ENCODE results near the gene CITED2. TPM values are rescaled to one million over a fixed set of nuclear protein-coding genes. Genes with fewer than 3 reads are reported as not detected.
"Not testable (repeated sequence)": the region's sequence is repeated elsewhere in the genome, so short reads cannot be mapped to it uniquely, and the experiment has no call there.

Gene CITED2
- total RNA-seq, 1 experiment from 2014 or later, result 44.9 TPM

DNA sequence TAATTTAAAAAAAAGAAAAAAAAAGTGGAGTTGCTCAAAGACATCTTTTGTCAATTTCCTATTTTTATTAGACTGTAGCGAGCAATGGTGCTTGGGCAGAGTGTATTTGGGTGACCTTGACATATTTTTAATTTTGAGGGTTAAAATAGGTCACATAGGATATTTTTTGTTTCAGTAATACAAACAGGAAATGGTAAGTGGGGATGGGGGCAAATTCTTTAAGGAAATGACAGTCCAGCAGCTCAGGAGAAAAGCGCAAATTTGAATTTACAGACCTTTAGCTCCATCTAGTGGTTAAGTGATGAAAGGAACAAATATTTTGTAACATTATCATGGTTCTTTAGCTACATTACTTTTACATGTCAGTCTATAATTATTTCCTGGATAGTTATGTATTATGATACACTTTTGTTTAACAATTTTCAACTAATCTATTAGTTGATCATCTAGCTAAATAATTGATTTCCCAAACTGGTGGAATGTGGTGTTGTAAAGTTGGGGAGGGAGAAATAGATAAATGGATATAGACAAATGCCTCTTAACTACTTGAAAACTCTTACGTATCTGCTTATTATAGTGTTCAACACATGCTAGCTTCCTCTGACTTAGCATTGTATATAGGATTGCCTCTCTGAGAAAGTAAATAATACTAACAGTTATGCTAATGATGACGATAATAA lies 10.0 kb downstream of the CITED2 start:
- DNase-seq, result peak; percentile 60
- Histone ChIP-seq H3K27me3 (ENCODE audit: control insufficient read depth, insufficient read depth, low read length) (no peaks in the 10 kb centered on the region), H3K36me3 (replicated peaks; ENCODE audit: control insufficient read depth, insufficient read depth, low read length) (no peaks in the 10 kb centered on the region), H3K4me3 (ENCODE audit: insufficient read depth, low read depth, low read length) (no peak overlapping the region)

DNA sequence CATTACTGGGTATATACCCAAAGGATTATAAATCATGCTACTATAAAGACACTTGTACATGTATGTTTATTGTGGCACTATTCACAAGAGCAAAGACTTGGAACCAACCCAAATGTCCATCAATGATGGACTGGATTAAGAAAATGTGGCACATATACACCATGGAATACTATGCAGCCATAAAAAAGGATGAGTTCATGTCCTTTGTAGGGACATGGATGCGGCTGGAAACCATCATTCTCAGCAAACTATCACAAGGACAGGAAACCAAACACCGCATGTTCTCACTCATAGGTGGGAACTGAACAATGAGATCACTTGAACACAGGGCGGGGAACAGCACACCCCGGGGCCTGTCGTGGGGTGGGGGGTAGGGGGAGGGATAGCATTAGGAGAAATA lies 10.7 kb downstream of the CITED2 start:
- H3K27me3 ChIP-seq (ENCODE audit: control insufficient read depth, insufficient read depth, low read length); DNase-seq; H3K4me3 ChIP-seq (ENCODE audit: insufficient read depth, low read depth, low read length); H3K36me3 ChIP-seq (replicated peaks; ENCODE audit: control insufficient read depth, insufficient read depth, low read length): not testable (repeated sequence)

DNA sequence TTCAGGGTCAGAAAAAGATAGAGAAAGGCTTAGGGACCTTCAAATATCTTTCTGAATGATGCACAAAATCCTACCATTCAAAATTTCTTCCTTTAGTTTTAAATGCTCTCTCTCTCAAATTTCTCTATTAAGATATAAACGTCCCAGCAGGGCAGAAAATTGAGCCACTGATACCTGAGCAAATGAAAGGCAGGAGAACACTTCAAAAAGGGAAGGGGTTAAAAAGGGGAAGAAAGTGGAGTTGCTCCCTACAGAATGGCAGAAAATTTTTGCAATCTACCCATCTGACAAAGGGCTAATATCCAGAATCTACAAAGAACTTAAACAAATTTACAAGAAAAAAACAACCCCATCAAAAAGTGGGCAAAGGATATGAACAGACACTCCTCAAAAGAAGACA lies 11.3 kb downstream of the CITED2 start:
- not testable (repeated sequence) for H3K36me3 ChIP-seq (replicated peaks; ENCODE audit: control insufficient read depth, insufficient read depth, low read length); H3K4me3 ChIP-seq (ENCODE audit: insufficient read depth, low read depth, low read length); DNase-seq; H3K27me3 ChIP-seq (ENCODE audit: control insufficient read depth, insufficient read depth, low read length)

DNA sequence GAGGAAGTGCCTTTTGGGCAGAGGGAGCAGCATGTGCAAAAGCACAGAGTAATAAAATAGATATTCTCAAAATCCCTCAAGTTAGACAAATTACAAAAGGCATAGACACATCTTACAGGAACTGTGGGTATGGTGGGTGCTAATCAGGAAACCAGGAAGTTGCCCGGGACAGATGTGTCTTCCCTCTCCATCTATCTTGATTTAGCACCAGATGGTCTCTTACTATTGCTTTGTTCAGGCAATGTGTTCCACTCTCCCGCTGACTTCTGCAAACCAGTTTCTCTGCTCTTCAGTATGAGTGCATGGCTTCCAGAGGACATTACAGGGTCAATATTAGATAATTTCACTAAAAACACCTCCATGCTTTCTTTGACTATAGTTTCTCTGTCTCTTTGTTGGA lies 13.2 kb downstream of the CITED2 start:
- Histone ChIP-seq H3K4me3 (ENCODE audit: insufficient read depth, low read depth, low read length) (no peak overlapping the region), H3K27me3 (ENCODE audit: control insufficient read depth, insufficient read depth, low read length) (no peaks in the 10 kb centered on the region), H3K36me3 (replicated peaks; ENCODE audit: control insufficient read depth, insufficient read depth, low read length) (no peaks in the 10 kb centered on the region)
- no peak for DNase-seq

DNA sequence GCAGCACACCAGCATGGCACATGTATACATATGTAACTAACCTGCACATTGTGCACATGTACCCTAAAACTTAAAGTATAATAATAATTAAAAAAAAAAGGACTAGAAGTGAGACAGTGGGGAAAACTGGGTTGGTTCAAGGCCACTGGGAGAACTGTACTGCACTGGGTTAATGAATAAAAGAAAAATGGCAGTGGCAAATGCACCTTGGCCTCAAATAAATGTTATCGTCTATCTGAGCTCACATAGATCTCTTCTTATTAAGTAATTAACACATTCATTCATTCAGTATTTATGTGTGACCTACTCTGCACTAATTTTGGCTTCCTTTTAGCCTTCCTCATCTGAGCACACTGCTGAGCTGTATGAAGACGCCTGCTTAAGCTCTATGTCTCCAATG lies 17.5 kb downstream of the CITED2 start:
- Histone ChIP-seq H3K27me3 (ENCODE audit: control insufficient read depth, insufficient read depth, low read length) (no peaks in the 10 kb centered on the region), H3K4me3 (ENCODE audit: insufficient read depth, low read depth, low read length) (no peak overlapping the region), H3K36me3 (replicated peaks; ENCODE audit: control insufficient read depth, insufficient read depth, low read length) (no peaks in the 10 kb centered on the region)
- no peak for DNase-seq

DNA sequence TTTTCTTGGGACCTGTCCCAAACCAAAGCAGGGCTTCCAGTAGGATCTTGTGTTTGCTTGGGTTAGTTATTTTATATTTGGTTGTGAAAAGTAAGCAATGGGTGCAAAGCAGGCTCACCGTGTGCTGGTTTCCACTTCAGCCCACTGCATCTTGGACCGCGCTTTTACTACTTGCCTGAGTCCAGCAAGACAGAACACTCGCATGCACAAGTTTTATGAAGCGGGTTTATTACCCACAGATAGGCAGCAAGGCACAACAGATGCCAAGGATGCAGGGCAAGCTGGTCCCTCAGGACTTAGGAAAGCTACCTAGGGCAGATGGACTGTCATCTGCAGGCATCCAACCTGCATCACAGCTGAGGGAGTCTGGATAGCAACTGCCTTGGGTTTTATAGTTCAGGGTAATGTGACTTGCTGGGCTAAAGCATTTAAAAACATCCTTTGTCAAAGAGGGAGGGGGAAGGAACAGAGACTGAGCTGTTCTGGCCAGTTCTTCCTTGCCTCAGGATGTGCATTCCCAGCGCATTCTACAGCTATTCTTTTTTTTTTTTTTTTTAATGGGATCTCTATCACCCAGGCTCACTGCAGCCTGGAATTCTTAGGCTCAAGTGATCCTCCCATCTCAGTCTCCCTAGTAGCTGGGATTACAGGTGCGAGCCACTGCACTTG lies 18.5 kb downstream of the CITED2 start:
- no peak for DNase-seq
- H3K4me3 ChIP-seq (ENCODE audit: insufficient read depth, low read depth, low read length), result no peak overlapping the region
- no peaks in the 10 kb centered on the region for H3K36me3 ChIP-seq (replicated peaks; ENCODE audit: control insufficient read depth, insufficient read depth, low read length)
- H3K27me3 ChIP-seq (ENCODE audit: control insufficient read depth, insufficient read depth, low read length), result no peaks in the 10 kb centered on the region

DNA sequence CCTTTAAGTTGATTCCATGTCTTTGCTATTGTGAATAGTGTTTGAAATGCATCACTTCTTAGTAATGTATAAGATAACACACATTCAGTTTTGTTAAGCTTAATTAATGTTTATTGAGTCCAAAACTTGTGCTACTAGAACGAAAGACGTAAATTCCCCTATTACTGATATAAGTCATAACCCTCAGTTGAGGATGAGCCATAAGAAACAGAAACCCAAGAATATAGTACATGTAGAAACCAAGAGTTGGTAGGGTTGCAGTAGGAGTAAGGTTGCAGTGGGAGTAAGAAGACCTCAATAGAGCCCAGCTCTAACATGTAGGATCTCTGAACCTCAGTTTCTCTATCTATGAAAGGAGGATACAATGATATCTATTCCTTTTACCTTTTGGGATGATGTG lies 19.3 kb downstream of the CITED2 start:
- no peak for DNase-seq
- Histone ChIP-seq H3K4me3 (ENCODE audit: insufficient read depth, low read depth, low read length) (no peak overlapping the region), H3K27me3 (ENCODE audit: control insufficient read depth, insufficient read depth, low read length) (no peaks in the 10 kb centered on the region), H3K36me3 (replicated peaks; ENCODE audit: control insufficient read depth, insufficient read depth, low read length) (no peaks in the 10 kb centered on the region)

DNA sequence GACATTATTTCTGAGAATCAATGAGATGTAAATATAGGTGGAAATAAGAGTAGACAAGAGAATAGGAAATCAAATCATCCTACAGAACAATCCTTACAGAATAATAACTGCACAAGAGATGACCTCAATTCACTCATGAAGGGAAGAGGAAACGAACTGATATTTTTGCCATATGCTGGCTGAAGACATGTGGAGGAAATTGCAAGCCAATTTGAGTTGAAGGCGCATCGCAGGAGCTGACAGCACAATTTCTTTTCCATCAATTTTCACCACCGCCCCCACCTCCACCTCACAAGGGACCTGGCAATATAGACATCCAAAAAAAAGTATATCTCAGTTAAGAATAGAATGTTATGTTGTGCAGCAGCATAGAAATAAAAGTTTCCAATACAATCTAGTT lies 20.3 kb downstream of the CITED2 start:
- no peaks in the 10 kb centered on the region for H3K27me3 ChIP-seq (ENCODE audit: control insufficient read depth, insufficient read depth, low read length)
- no peaks in the 10 kb centered on the region for H3K36me3 ChIP-seq (replicated peaks; ENCODE audit: control insufficient read depth, insufficient read depth, low read length)
- H3K4me3 ChIP-seq (ENCODE audit: insufficient read depth, low read depth, low read length), result no peak overlapping the region
- no peak for DNase-seq

DNA sequence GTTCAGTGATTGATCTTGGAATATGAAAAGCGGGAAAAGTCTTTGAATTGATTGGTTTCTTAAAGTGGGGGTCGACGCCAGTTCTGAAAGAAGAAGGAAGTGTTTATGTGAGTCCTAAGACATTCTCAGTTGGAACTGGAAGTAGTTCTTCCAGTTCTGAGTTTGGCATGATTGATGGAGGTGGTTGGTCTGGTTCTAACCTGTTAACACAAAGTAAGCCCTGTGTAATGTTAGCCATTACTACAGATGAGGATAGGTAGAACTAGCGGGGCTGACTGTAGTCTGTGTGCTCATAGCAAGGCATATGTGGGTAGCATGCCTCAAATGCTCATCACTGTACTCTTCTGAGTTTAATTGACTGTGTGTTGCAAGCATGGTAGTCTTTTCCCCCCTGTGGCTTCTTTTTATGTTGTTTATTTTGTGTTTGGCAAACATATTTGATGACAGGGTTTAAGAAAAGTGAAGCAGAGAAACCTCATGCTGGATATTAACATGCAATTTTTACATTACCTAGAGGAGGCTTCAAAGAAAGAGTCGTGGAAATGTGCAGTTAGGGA lies 24.9 kb downstream of the CITED2 start:
- Histone ChIP-seq H3K27me3 (ENCODE audit: control insufficient read depth, insufficient read depth, low read length) (no peaks in the 10 kb centered on the region), H3K4me3 (ENCODE audit: insufficient read depth, low read depth, low read length) (no peak overlapping the region), H3K36me3 (replicated peaks; ENCODE audit: control insufficient read depth, insufficient read depth, low read length) (no peaks in the 10 kb centered on the region)
- no peak for DNase-seq

DNA sequence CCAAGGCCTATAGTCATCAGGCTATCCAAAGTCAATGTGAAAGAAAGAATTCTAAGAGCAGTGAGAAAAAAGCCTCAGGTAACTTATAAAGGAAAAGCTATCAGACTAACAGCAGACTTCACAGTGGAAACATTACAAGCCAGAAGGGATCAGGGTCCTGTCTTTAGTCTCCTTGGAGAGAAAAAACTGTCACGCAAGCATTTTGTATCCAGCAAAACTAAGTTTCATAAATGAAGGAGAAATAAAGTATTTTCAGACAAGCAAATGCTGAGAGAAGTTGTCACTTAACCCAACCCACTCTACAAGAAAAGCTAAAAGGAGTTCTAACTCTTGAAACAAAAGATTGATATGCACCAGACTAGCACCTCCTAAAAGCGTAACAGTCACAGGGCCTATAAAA lies 28.1 kb downstream of the CITED2 start:
- H3K4me3 ChIP-seq (ENCODE audit: insufficient read depth, low read depth, low read length), result no peak overlapping the region
- no peaks in the 10 kb centered on the region for H3K27me3 ChIP-seq (ENCODE audit: control insufficient read depth, insufficient read depth, low read length)
- no peaks in the 10 kb centered on the region for H3K36me3 ChIP-seq (replicated peaks; ENCODE audit: control insufficient read depth, insufficient read depth, low read length)
- no peak for DNase-seq

DNA sequence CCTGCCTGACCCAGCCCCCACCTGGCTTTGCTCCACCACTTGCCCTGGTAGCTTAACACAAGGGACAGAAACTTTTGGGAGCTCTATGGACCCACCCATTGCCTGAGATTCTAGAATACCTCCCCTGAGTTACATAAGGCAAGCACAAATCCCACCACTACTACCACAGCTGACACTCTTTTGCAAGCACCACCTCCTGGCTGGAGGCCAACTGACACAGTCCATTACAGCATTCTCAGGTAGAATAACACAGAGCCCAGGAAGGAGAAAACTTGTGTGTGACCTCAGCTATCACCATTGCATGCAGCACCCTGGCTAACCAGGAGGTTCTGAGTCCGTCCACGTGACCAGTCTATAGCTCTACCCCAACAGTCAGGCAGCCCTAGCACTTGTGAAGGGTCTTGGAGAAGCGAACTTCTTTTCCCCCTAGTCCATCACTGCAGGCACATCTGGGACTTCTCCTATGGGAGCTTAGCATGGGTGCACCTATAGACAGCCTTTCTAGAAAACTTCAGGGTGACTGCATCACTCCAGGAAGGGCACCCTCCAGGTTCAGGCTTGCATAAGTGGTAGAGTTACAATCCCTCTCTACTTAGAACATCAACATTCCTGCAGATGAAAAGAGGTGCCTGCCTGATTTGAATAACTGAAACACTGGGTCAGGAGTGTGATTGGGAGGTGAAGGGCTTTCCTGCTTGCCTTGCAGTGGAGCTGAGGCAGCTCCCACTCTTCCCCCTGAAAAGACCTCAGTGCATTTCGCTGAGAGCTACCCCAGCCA lies 30.1 kb downstream of the CITED2 start:
- Histone ChIP-seq H3K4me3 (ENCODE audit: insufficient read depth, low read depth, low read length) (no peak overlapping the region), H3K36me3 (replicated peaks; ENCODE audit: control insufficient read depth, insufficient read depth, low read length) (no peaks in the 10 kb centered on the region)

DNA sequence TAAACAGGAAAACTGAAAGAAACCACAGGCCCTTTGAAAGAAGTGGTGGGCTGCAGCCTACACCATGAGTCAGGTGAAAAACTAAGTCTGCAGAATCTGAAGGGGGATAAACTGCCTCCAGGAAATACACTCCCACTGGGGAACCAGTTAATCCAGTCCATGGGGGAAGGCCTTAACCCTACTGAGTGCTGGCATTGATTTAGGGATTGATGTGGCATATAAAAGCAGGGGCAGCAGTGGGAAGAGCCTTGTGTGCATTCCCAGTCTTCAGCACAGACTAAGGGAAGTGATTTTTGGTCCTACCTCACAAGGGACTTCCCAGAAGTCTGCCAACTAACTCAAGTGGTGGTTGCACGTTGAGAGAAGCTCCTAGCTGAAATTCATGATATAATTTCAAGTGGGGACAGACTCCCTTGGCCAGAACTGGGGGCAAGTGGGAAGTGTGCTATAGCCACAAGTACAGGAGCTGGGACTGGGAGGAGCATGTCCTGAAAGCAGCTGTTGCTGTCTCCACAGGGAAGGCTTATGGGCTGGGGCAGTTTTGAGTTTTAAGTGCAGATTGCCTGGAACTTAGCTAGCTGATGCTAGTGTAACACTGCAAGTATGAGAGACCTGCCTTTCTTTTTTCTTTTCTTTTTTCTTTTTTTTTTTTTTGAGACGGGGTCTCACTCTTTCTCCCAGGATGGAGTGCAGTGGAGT lies 31.2 kb downstream of the CITED2 start:
- DNase-seq, result no peak
- H3K27me3 ChIP-seq (ENCODE audit: control insufficient read depth, insufficient read depth, low read length), result no peaks in the 10 kb centered on the region
- no peaks in the 10 kb centered on the region for H3K36me3 ChIP-seq (replicated peaks; ENCODE audit: control insufficient read depth, insufficient read depth, low read length)
- H3K4me3 ChIP-seq (ENCODE audit: insufficient read depth, low read depth, low read length), result no peak overlapping the region

More for the DNA sequence above, 30.1 kb downstream of the CITED2 start:
- no peaks in the 10 kb centered on the region for H3K27me3 ChIP-seq (ENCODE audit: control insufficient read depth, insufficient read depth, low read length)
- DNase-seq, result no peak

DNA sequence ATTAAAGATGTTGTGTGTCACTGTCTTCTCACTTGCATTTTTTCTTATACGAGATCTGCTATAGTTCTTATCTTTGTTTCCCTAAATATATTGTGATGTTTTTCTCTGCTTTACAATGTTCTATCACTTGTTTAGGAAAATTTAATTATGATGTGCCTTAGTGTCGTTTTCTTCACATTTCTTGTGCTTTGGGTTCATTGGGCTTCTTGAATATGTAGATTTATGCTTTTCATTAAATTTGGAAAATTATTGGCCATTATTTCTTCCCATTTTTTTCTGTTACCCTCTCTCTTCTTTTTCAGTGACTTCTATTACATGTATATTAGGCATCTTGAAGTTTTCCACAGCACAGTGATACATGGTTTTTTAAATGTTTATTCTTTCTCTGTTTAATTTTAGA lies 33.4 kb downstream of the CITED2 start:
- Histone ChIP-seq H3K36me3 (replicated peaks; ENCODE audit: control insufficient read depth, insufficient read depth, low read length) (no peaks in the 10 kb centered on the region), H3K27me3 (ENCODE audit: control insufficient read depth, insufficient read depth, low read length) (no peaks in the 10 kb centered on the region), H3K4me3 (ENCODE audit: insufficient read depth, low read depth, low read length) (no peak overlapping the region)
- DNase-seq, result no peak

DNA sequence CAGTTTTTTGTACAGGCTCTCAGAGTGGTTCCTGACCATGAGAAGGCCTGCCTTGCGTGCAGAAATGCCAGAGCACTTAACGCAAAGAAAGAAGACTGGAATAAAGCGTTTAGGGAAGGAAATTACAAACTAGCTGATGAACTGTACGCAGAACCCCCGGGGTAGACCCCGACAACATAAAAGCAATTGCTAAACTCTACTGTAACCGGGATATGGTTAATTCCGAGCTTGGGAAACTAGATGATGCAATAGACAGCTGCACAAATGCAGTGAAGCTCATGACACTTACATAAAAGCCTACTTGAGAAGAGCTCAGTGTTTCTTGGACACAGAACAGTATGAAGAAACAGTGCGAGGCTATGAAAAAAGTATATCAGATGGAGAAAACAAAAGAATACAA lies 35.7 kb downstream of the CITED2 start:
- DNase-seq, result no peak
- no peaks in the 10 kb centered on the region for H3K36me3 ChIP-seq (replicated peaks; ENCODE audit: control insufficient read depth, insufficient read depth, low read length)
- H3K4me3 ChIP-seq (ENCODE audit: insufficient read depth, low read depth, low read length), result no peak overlapping the region
- H3K27me3 ChIP-seq (ENCODE audit: control insufficient read depth, insufficient read depth, low read length), result no peaks in the 10 kb centered on the region
